Activated CD4-positive, alpha-beta T cell treated with anti-CD3 and anti-CD28 coated beads, Interleukin-2, amount 50 U/mL, for 16 hours (primary cell): Measurements from ENCODE around the gene MSMB.
"Not testable (repeated sequence)": the region's sequence is repeated elsewhere in the genome, so short reads cannot be mapped to it uniquely, and the experiment has no call there.

Source experiments
- DNase-seq: peaks from one replicate; pipeline ENCODE4 v3.0.0-alpha.2; 2020

The MSMB gene

GRCh38 chr10:46046261-46046660 lies at the start of gene MSMB:
Gene MSMB, minus strand, starts transcription at chr10:46046269. Its CDS starts 32 bp downstream, at chr10:46046237.
- DNase-seq, result no peak

- DNase-seq, result no peak
These were observed 49.1 kb upstream of the MSMB start for GRCh38 chr10:46094931-46095750.

- DNase-seq, result no peak
These were observed 48.1 kb upstream of the MSMB start for GRCh38 chr10:46094197-46094500.

GRCh38 chr10:46093316-46094196 lies 47.5 kb upstream of the MSMB start:
- DNase-seq, result not testable (repeated sequence)

GRCh38 chr10:46092524-46093081 lies 46.5 kb upstream of the MSMB start:
- DNase-seq, result no peak

GRCh38 chr10:46091828-46092523 lies 45.9 kb upstream of the MSMB start:
- no peak for DNase-seq

- no peak for DNase-seq
These were observed 45.2 kb upstream of the MSMB start for GRCh38 chr10:46091080-46091827.

GRCh38 chr10:46090258-46090812 lies 44.3 kb upstream of the MSMB start:
- no peak for DNase-seq

GRCh38 chr10:46087381-46087780 lies 41.3 kb upstream of the MSMB start:
- not testable (repeated sequence) for DNase-seq

GRCh38 chr10:46084321-46085165 lies 38.5 kb upstream of the MSMB start:
- DNase-seq, result no peak

GRCh38 chr10:46080886-46081285 lies 34.8 kb upstream of the MSMB start:
- DNase-seq, result no peak

GRCh38 chr10:46079831-46080585 lies 33.9 kb upstream of the MSMB start:
- DNase-seq, result no peak

GRCh38 chr10:46077731-46078413 lies 31.8 kb upstream of the MSMB start:
- no peak for DNase-seq

GRCh38 chr10:46077141-46077554 lies 31.1 kb upstream of the MSMB start:
- DNase-seq, result no peak

- no peak for DNase-seq
These were observed 29.8 kb upstream of the MSMB start for GRCh38 chr10:46075869-46076268.

GRCh38 chr10:46074196-46074946 lies 28.3 kb upstream of the MSMB start:
- no peak for DNase-seq

- no peak for DNase-seq
These were observed 27.5 kb upstream of the MSMB start for GRCh38 chr10:46073564-46073963.

GRCh38 chr10:46070749-46071148 lies 24.7 kb upstream of the MSMB start:
- no peak for DNase-seq
